Neural cell (in vitro differentiated cells): ENCODE data around the gene CTXND1. TPM values are rescaled to one million over a fixed set of nuclear protein-coding genes. Genes with fewer than 3 reads are reported as not detected.

Experiments
- H2AFZ ChIP-seq: fragments of 200-600, 300-800 bp; sonication (generic), shearing (Covaris generic); 2 replicates; pipeline ENCODE4 v1.6.0; 2014; ENCODE audit warnings: low read depth, mild to moderate bottlenecking, antibody characterized with exemption, low read length, moderate library complexity
- H3F3A ChIP-seq: fragments of 200-600 bp; shearing (Covaris generic); 2 replicates; pipeline ENCODE4 v1.6.1; 2016; ENCODE audit warnings: mild to moderate bottlenecking, moderate library complexity, mixed read lengths, antibody characterized with exemption, low read length; ENCODE audit not compliant: insufficient read depth, poor library complexity, severe bottlenecking
- H3K27ac ChIP-seq: fragments of 200-600, 300-800 bp; sonication (generic), shearing (Covaris generic); 2 replicates; pipeline ENCODE4 v1.5.1; 2014; ENCODE audit warnings: mild to moderate bottlenecking, low read length, moderate library complexity
- H3K27me3 ChIP-seq: fragments of 300-800, 200-600 bp; sonication (generic), shearing (Covaris generic); 2 replicates; pipeline ENCODE4 v1.6.0; 2014; ENCODE audit warnings: mild to moderate bottlenecking, low read depth, low read length, moderate library complexity; ENCODE audit not compliant: insufficient read depth
- H3K36me3 ChIP-seq: fragments of 300-800, 200-600 bp; sonication (generic), shearing (Covaris generic); 2 replicates; pipeline ENCODE4 v1.5.1; 2014; ENCODE audit warnings: mild to moderate bottlenecking, antibody characterized with exemption, low read length, moderate library complexity; ENCODE audit not compliant: insufficient read depth
- H3K4me2 ChIP-seq: fragments of 300-800, 200-600 bp; sonication (generic), shearing (Covaris generic); 2 replicates; pipeline ENCODE4 v1.6.0; 2014; ENCODE audit warnings: mild to moderate bottlenecking, low read length
- H3K4me3 ChIP-seq: fragments of 300-800, 200-600 bp; sonication (generic), shearing (Covaris generic); 2 replicates; pipeline ENCODE4 v1.5.1; 2014; ENCODE audit warnings: mild to moderate bottlenecking, low read length, moderate library complexity
- H3K79me2 ChIP-seq: fragments of 200-600 bp; shearing (Covaris generic); replicated peaks from 2 replicates; pipeline ENCODE4 v1.6.0; 2014; ENCODE audit warnings: mild to moderate bottlenecking, low read length, moderate library complexity; ENCODE audit not compliant: insufficient read depth
- H3K9ac ChIP-seq: fragments of 300-800, 200-600 bp; sonication (generic), shearing (Covaris generic); 2 replicates; pipeline ENCODE4 v1.6.1; 2016; ENCODE audit warnings: mild to moderate bottlenecking, low read length, mixed read lengths
- H3K9me2 ChIP-seq: fragments of 200-600 bp; shearing (Covaris generic); 2 replicates; pipeline ENCODE4 v1.6.1; 2016; ENCODE audit warnings: mild to moderate bottlenecking, low read length, mixed read lengths; ENCODE audit not compliant: insufficient read depth
- H3K9me3 ChIP-seq: fragments of 200-600, 300-800 bp; sonication (generic), shearing (Covaris generic); 2 replicates; pipeline ENCODE4 v1.6.1; 2016; ENCODE audit warnings: mild to moderate bottlenecking, mixed run types, low read length, moderate library complexity, mixed read lengths
- H4K20me1 ChIP-seq: fragments of 200-600 bp; shearing (Covaris generic); 2 replicates; pipeline ENCODE4 v1.6.1; 2016; ENCODE audit warnings: mild to moderate bottlenecking, mixed run types; ENCODE audit not compliant: insufficient read depth
- CTCF ChIP-seq: fragments of 450-650 bp; IDR thresholded peaks from 2 replicates; pipeline ENCODE4 v1.5.1; 2014; ENCODE audit warnings: antibody characterized with exemption, mild to moderate bottlenecking, moderate library complexity; ENCODE audit not compliant: poor library complexity, severe bottlenecking
- EP300 ChIP-seq: fragments of 450-650 bp; conservative IDR thresholded peaks from 2 replicates; pipeline ENCODE4 v1.6.1; 2014; ENCODE audit warnings: antibody characterized with exemption, mild to moderate bottlenecking, moderate library complexity; ENCODE audit not compliant: poor library complexity, severe bottlenecking
- EZH2 ChIP-seq: fragments of 200-600, 300-800 bp; shearing (Covaris generic), sonication (generic); IDR thresholded peaks from 2 replicates; pipeline ENCODE4 v1.6.1; 2014; ENCODE audit warnings: antibody characterized with exemption, low read length, borderline replicate concordance, mild to moderate bottlenecking; ENCODE audit not compliant: insufficient read depth, poor library complexity, severe bottlenecking
- MXI1 ChIP-seq: fragments of 450-650 bp; conservative IDR thresholded peaks from 2 replicates; pipeline ENCODE4 v1.6.1; 2014; ENCODE audit warnings: antibody characterized with exemption, mild to moderate bottlenecking; ENCODE audit not compliant: poor library complexity, severe bottlenecking
- POLR2AphosphoS5 ChIP-seq: IDR thresholded peaks from 2 replicates; pipeline ENCODE4 v1.6.1; 2012
- RAD21 ChIP-seq: fragments of 450-650 bp; conservative IDR thresholded peaks from 2 replicates; pipeline ENCODE4 v1.6.1; 2014; ENCODE audit warnings: antibody characterized with exemption, mild to moderate bottlenecking, moderate library complexity
- REST ChIP-seq: IDR thresholded peaks from 2 replicates; pipeline ENCODE4 v1.6.1; 2012; ENCODE audit warnings: borderline replicate concordance
- SMC3 ChIP-seq: fragments of 450-650 bp; conservative IDR thresholded peaks from 2 replicates; pipeline ENCODE4 v1.6.1; 2014; ENCODE audit warnings: antibody characterized with exemption, mild to moderate bottlenecking, moderate library complexity; ENCODE audit not compliant: poor library complexity
- TAF1 ChIP-seq: IDR thresholded peaks from 2 replicates; pipeline ENCODE4 v1.6.1; 2012; ENCODE audit warnings: low read depth
- polyA plus RNA-seq: library from polyadenylated mRNA; depleted of rRNA; stranded (reverse); fragments of >200 nt; gene quantifications from 2 replicates; pipeline ENCODE4 v1.2.3, GENCODE V29; 2014

CTXND1 gene
- polyA plus RNA-seq, 1 donor from 2014 or later = not detected

GRCh38 chr15:80168421-80168820, 83.6 kb downstream of the CTXND1 start:
- Histone ChIP-seq H3K36me3 (no peaks in the 10 kb centered on the region), H3K4me3 (no peak overlapping the region), H3K27ac (no peak overlapping the region), H2AFZ (no peak overlapping the region), H4K20me1 (no peaks in the 10 kb centered on the region), H3K79me2 (no peaks in the 10 kb centered on the region), H3K9ac (no peak overlapping the region), H3K4me2 (no peak overlapping the region), H3K9me2 (no peaks in the 10 kb centered on the region), H3F3A (no peaks in the 10 kb centered on the region), H3K27me3 (no peaks in the 10 kb centered on the region), H3K9me3 (no peaks in the 10 kb centered on the region)
- TF ChIP-seq EZH2 (no peak), SMC3 (no peak), REST (no peak), MXI1 (no peak), POLR2AphosphoS5 (no peak), RAD21 (no peak), TAF1 (no peak), EP300 (no peak), CTCF (no peak)

DNA sequence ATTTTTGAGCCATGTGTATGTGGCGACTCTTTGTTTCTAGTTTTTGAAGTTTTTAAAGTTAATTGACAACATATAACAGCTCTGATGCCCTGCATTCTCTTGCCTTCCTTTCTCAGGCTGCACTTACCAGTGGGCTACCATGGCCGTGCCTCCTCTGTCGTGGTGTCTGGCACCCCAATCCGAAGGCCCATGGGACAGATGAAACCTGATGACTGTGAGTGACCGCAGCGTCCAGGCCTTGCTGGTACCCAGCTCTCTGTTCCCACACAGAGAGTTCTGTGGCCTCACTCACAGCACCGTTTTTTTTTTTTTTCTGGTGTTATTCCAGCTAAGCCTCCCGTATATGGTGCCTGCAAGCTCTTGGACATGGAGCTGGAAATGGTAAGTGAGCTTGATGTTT, 84.1 kb downstream of the CTXND1 start:
- Histone ChIP-seq H3K4me2 (no peak overlapping the region), H3K4me3 (no peak overlapping the region), H3K9ac (no peak overlapping the region), H3K9me3 (no peaks in the 10 kb centered on the region), H3K36me3 (no peaks in the 10 kb centered on the region), H3K27ac (no peak overlapping the region), H3K27me3 (no peaks in the 10 kb centered on the region), H3F3A (no peaks in the 10 kb centered on the region), H3K79me2 (no peaks in the 10 kb centered on the region), H4K20me1 (no peaks in the 10 kb centered on the region), H2AFZ (no peak overlapping the region), H3K9me2 (no peaks in the 10 kb centered on the region)
- TF ChIP-seq CTCF (no peak), SMC3 (no peak), EZH2 (no peak), EP300 (no peak), MXI1 (no peak)
